LNCAP (cell line): Measurements from ENCODE around the gene MGMT.

Experiments
- CTCF ChIP-seq: fragments of 450-650 bp; IDR thresholded peaks from 2 replicates; pipeline ENCODE4 v1.5.1; 2017; ENCODE audit warnings: mild to moderate bottlenecking

The MGMT gene

GRCh38 chr10:129646973-129647372, 179.9 kb downstream of the MGMT start:
- no peak for TF ChIP-seq CTCF

DNA sequence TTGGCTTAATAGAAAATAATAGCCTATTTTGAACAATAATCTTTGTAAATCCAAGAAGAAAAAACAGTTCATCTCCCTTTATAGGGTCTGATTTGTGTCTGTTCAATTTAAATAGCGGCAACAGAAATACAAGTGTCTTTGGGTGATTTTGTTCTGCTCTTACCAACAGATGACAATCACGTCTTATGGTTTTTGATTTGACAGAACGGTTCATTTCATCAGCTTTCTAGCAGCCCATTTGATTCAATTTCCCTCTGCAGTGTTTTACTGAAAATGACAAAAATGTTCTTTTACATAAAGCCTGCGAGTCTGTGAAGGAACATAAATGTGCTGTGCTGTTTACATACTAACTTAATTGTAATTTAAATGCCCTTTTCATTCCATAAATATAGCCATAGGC, 180.5 kb downstream of the MGMT start:
- TF ChIP-seq CTCF: no peak

DNA sequence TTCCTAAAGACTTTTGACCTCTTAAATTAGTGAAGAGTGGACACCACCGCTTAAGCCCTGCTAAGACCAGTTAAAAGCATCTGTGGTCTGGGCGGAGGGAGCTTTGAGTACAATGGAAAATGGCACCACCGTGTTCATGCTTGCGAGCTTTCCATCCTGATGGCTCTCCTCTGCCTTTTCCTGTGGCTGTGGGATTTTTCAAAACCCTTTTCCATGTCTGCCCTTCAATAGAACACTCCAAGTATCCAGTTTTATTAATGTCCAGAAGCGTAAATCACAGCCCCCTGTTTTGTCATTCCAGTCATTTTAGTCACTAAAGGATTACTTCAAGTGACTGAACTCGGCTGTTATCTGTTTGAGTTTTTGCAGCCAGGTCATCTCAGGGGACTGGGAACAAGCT, 181.8 kb downstream of the MGMT start:
- no peak for TF ChIP-seq CTCF

DNA sequence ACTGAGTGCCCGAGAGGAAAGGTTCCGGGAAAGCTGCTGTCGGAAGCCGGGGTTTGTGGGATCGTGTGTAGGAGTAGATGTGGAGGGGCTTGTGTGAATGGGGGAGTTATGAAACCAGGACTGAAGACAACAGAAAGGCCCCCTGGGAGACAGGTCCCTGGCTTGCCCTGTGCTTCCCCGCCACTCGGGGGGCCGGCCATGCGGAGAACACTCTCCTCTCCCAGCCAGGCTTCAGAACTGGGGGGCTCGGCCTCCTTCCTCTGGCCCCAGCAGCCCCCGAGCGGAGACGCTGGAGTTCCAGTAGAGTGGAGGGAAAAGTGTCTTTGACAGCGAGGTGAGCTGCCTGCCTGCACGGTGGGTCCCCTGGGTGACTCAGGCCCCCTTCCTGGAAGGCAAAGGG, 185.0 kb downstream of the MGMT start:
- no peak for TF ChIP-seq CTCF

- TF ChIP-seq CTCF: no peak
Observed at GRCh38 chr10:129652521-129653201, 185.6 kb downstream of the MGMT start.

DNA sequence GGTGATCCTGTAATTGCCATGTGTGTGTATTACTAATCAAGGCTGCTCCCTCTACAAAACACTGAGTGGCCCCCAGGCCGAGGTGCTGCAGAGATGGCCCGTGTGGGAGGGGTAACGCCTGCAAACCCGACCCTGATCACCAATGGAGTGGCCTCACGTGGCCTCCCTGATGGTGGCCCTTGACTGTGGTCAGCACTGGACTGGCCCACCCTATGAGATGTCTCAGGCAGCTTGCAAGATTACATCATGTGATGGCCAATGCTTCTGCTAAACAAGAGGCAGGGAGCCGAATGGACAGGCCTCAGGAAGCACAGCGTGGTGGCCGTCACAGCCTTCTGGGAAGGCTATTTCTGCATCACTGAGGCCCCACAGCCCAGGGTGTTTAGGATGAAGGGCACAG, 186.4 kb downstream of the MGMT start:
- no peak for TF ChIP-seq CTCF

DNA sequence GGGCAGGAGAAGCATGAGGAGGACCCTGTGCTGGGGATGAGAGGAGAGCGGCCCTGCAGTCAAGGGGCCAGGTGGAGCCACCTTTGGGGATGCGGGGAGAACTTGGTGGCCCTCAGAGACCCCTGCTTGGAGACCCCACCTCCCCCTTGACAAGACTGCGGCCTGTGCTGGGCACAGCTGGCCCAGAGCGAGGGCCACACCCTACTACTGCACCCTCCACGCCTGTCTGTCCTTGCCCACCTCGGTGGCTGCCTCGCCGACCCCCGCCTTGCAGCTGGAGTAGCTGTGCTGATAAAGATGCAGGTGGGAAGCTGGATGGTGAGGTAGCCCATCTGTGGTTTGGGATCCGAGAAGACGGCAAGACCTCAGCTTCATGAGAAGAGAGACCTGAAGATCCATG, 186.8 kb downstream of the MGMT start:
- TF ChIP-seq CTCF: no peak

DNA sequence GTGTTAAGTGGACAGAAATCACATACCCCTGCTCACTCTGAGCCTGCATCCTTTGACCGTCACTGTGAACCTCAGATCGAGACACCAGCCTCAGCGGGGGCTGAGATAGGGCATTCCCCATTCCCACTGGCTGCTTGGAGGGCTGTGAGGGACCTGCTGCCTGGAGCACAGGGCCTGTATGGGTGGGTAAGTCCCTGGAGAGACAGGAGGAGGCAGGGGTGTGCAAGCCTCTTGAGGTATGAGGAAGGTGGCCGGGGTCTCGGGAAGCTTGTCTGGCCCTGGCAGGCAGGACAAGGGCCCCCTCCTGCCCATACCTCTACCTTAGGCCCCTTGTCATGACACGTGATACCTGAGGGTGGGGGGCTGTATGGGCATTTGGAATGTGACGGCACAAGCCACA, 187.4 kb downstream of the MGMT start:
- no peak for TF ChIP-seq CTCF
